ENCODE measurements around the gene ST6GALNAC3.

Gene ST6GALNAC3

GRCh38 chr1:76674689-76675210 lies 600.2 kb downstream of the ST6GALNAC3 start:
- DNase-seq (no peak), ATAC-seq (replicated peaks) (no peak)
- Mint-ChIP-seq H3K27me3 (peaks cover 0 to 8% of the 10 kb centered on the region in 2 donors), H3K27ac (no peak overlapping the region), H3K36me3 (no peaks in the 10 kb centered on the region), H3K4me1 (peaks cover 0 to 6% of the 10 kb centered on the region in 2 donors), H3K4me3 (no peak overlapping the region), H3K9me3 (peaks cover 1 to 4% of the 10 kb centered on the region in 2 donors)

DNA sequence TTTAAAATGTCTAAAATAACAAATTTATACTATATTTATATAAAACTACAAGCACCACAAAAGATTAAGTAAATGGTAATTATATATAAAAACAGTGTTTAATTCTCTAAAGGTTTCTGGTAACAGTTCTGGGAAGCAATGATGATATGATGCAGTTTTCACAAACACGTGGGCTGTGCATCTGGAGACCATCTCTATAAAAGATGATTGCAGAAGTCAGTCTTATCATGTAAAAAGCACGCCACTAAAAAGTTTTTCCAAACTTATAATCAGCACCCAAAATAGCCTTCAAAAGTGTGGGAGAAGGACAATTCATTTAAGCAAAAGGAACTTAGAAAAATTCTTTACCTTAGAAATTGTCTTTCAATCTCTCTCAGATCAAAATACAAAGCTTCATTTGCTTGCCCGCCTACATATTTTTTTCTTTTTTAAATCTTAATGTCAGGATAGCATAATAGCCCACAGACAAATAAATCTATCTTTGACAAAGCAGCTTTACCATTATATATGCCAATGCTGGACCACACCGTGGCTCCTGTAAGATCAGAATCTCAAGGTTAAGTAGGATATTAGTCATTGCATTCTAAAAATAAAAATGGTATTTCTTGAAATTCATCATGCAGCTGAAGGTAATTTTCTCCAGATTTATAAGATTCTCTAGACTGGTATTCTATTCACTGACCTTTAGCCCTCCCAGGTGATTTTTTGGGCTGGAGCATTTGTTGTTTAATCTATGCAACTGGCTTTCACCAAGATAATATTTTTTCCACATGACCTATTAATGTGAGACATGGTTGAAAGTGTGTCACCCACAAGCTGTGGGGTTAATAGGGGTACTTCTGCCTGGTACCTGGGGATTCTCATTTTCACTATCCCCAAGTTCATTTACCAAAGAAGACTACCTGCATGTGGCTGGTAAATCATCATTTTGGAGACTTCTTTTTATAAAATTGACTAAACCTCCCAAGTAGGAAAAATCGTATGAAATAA lies 603.2 kb downstream of the ST6GALNAC3 start:
- Mint-ChIP-seq H3K9me3 (no peaks in the 10 kb centered on the region), H3K36me3 (no peaks in the 10 kb centered on the region), H3K27me3 (peaks cover 0 to 8% of the 10 kb centered on the region in 2 donors), H3K4me3 (no peak overlapping the region), H3K4me1 (peaks cover 0 to 6% of the 10 kb centered on the region in 2 donors), H3K27ac (no peak overlapping the region)
- DNase-seq (no peak), ATAC-seq (replicated peaks) (peak; percentile 76 to 85)

- H3K4me1 Mint-ChIP-seq = peaks cover 0 to 6% of the 10 kb centered on the region in 2 donors
- H3K4me3 Mint-ChIP-seq = no peak overlapping the region
- no peak overlapping the region for H3K27ac Mint-ChIP-seq
- DNase-seq (no peak), ATAC-seq (replicated peaks) (no peak)
- H3K27me3 Mint-ChIP-seq = peaks cover 0 to 8% of the 10 kb centered on the region in 2 donors
- no peaks in the 10 kb centered on the region for H3K36me3 Mint-ChIP-seq
- H3K9me3 Mint-ChIP-seq = no peaks in the 10 kb centered on the region
Observed at GRCh38 chr1:76679534-76680152, 605.1 kb downstream of the ST6GALNAC3 start.

DNA sequence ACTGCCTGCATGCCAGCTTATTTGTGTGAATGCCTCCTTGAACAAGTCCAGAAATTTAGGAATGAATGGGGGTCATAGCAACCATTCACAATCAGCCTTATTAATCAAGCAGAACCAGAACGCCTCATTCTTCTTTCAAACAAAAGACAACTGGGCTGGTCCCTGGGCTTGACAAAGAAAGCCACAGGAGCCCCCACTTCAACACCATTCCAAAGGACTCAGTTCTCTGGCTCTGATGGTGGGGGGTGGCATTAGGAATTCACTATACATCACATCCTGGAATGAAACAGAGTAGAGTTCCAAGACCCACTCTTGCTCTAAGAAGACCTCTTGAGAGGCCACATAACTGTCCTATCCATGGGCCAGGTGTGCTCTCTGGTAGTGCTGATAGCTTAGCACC lies 606.1 kb downstream of the ST6GALNAC3 start:
- Mint-ChIP-seq H3K4me3 (no peak overlapping the region), H3K36me3 (no peaks in the 10 kb centered on the region), H3K27ac (no peak overlapping the region), H3K4me1 (peaks cover 0 to 6% of the 10 kb centered on the region in 2 donors), H3K27me3 (peaks cover 0 to 8% of the 10 kb centered on the region in 2 donors), H3K9me3 (no peaks in the 10 kb centered on the region)
- no peak for ATAC-seq (replicated peaks)
- DNase-seq = no peak

- H3K4me1 Mint-ChIP-seq = peaks cover 0 to 6% of the 10 kb centered on the region in 2 donors
- no peak overlapping the region for H3K27ac Mint-ChIP-seq
- no peak for ATAC-seq (replicated peaks)
- no peak overlapping the region for H3K4me3 Mint-ChIP-seq
- H3K36me3 Mint-ChIP-seq = no peaks in the 10 kb centered on the region
- no peaks in the 10 kb centered on the region for H3K9me3 Mint-ChIP-seq
- peaks cover 0 to 8% of the 10 kb centered on the region in 2 donors for H3K27me3 Mint-ChIP-seq
- DNase-seq = no peak
Observed at GRCh38 chr1:76682138-76682537, 607.6 kb downstream of the ST6GALNAC3 start.

Data from stimulated activated naive B cell treated with anti-CD40 and anti-IgM and Interleukin-4, amounts not matched to agents 10 μg/mL and 1 μg/mL and 100 μg/mL, for 72 hours (primary cell).